Fibroblast of lung (primary cell): ENCODE results near the gene ZNF710.

Source experiments
- EZH2 ChIP-seq: IDR thresholded peaks from 2 replicates; pipeline ENCODE4 v1.5.1; 2012; ENCODE audit warnings: low read length, control low read depth, mild to moderate bottlenecking; ENCODE audit errors: missing control alignments
- TF ChIP-seq, protein P1 (sequence below), 2 donors: IDR thresholded peaks in 1 of 2; conservative IDR thresholded peaks in 1 of 2; 1 replicate in 1 of 2; 2 replicates in 1 of 2; pipeline ENCODE4 v1.5.1; 2011 to 2012; ENCODE audit warnings: low read length in 2 of 2, control low read depth in 1 of 2, inconsistent platforms in 1 of 2, low read depth in 1 of 2, mild to moderate bottlenecking in 1 of 2

DNA sequence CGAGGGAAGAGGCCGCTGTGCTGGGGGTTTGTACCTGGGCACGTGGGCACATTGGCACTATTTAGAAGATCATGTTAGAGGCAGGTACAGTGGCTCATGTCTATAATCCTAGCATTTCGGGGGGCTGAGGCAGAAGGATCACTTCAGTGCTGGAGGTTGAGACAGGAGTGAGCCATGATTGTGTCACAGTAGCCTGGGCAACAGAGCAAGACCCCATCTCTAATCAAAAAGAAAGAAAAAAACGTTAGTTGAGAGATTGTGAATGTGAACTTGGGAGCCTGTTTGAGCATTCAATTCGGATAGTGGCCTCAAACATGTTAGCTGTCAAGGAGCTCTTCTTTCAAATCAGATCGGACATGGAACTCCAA, 64.5 kb downstream of the ZNF710 start:
- TF ChIP-seq EZH2 = no peak
- TF ChIP-seq, protein P1, sequence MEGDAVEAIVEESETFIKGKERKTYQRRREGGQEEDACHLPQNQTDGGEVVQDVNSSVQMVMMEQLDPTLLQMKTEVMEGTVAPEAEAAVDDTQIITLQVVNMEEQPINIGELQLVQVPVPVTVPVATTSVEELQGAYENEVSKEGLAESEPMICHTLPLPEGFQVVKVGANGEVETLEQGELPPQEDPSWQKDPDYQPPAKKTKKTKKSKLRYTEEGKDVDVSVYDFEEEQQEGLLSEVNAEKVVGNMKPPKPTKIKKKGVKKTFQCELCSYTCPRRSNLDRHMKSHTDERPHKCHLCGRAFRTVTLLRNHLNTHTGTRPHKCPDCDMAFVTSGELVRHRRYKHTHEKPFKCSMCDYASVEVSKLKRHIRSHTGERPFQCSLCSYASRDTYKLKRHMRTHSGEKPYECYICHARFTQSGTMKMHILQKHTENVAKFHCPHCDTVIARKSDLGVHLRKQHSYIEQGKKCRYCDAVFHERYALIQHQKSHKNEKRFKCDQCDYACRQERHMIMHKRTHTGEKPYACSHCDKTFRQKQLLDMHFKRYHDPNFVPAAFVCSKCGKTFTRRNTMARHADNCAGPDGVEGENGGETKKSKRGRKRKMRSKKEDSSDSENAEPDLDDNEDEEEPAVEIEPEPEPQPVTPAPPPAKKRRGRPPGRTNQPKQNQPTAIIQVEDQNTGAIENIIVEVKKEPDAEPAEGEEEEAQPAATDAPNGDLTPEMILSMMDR (conservative IDR thresholded peaks at IDR 0.05 in 1 of 2, IDR thresholded peaks at IDR 0.05 in 1 of 2; ENCODE audit: low read depth in 1 of 2, low read length in 2 of 2) = no peak
